ENCODE results near the gene HCRTR2.

DNA sequence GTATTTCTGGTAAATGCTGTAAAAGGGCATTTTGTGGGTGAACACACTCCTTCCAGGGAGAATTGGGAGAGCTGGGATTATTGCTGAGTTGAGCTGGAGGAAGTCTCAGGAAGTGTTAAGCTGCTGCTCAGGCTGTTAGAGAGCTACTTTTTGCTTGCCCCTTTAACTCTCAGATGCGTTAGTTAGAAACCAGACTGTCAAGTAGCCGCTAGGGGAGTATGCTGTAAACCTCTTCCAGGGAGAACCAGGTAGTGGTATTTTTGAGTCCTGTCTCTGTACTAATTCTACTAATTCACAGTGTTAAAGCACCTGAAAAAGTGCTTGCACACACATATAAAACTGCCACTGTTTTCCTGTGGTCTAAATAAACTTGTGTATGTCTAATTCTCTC lies 146.4 kb downstream of the HCRTR2 start:
- TF ChIP-seq POLR2AphosphoS2 (conservative IDR thresholded peaks at IDR 0.05; ENCODE audit: low read length) (no peak), POLR2A (IDR thresholded peaks at IDR 0.05; ENCODE audit: low read length) (no peak), NPAS2 (CRISPR knock-in tag; IDR thresholded peaks at IDR 0.05; ENCODE audit: borderline replicate concordance) (no peak), HDAC2 (IDR thresholded peaks at IDR 0.05) (no peak)
- TF ChIP-seq, protein P1, sequence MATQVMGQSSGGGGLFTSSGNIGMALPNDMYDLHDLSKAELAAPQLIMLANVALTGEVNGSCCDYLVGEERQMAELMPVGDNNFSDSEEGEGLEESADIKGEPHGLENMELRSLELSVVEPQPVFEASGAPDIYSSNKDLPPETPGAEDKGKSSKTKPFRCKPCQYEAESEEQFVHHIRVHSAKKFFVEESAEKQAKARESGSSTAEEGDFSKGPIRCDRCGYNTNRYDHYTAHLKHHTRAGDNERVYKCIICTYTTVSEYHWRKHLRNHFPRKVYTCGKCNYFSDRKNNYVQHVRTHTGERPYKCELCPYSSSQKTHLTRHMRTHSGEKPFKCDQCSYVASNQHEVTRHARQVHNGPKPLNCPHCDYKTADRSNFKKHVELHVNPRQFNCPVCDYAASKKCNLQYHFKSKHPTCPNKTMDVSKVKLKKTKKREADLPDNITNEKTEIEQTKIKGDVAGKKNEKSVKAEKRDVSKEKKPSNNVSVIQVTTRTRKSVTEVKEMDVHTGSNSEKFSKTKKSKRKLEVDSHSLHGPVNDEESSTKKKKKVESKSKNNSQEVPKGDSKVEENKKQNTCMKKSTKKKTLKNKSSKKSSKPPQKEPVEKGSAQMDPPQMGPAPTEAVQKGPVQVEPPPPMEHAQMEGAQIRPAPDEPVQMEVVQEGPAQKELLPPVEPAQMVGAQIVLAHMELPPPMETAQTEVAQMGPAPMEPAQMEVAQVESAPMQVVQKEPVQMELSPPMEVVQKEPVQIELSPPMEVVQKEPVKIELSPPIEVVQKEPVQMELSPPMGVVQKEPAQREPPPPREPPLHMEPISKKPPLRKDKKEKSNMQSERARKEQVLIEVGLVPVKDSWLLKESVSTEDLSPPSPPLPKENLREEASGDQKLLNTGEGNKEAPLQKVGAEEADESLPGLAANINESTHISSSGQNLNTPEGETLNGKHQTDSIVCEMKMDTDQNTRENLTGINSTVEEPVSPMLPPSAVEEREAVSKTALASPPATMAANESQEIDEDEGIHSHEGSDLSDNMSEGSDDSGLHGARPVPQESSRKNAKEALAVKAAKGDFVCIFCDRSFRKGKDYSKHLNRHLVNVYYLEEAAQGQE (IDR thresholded peaks at IDR 0.05) = no peak
- TF ChIP-seq, protein P2, sequence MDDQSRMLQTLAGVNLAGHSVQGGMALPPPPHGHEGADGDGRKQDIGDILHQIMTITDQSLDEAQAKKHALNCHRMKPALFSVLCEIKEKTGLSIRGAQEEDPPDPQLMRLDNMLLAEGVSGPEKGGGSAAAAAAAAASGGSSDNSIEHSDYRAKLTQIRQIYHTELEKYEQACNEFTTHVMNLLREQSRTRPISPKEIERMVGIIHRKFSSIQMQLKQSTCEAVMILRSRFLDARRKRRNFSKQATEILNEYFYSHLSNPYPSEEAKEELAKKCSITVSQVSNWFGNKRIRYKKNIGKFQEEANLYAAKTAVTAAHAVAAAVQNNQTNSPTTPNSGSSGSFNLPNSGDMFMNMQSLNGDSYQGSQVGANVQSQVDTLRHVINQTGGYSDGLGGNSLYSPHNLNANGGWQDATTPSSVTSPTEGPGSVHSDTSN (IDR thresholded peaks at IDR 0.05) = no peak
- TF ChIP-seq, protein P3, sequence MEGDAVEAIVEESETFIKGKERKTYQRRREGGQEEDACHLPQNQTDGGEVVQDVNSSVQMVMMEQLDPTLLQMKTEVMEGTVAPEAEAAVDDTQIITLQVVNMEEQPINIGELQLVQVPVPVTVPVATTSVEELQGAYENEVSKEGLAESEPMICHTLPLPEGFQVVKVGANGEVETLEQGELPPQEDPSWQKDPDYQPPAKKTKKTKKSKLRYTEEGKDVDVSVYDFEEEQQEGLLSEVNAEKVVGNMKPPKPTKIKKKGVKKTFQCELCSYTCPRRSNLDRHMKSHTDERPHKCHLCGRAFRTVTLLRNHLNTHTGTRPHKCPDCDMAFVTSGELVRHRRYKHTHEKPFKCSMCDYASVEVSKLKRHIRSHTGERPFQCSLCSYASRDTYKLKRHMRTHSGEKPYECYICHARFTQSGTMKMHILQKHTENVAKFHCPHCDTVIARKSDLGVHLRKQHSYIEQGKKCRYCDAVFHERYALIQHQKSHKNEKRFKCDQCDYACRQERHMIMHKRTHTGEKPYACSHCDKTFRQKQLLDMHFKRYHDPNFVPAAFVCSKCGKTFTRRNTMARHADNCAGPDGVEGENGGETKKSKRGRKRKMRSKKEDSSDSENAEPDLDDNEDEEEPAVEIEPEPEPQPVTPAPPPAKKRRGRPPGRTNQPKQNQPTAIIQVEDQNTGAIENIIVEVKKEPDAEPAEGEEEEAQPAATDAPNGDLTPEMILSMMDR (IDR thresholded peaks at IDR 0.05) = no peak
- TF ChIP-seq, protein P4, sequence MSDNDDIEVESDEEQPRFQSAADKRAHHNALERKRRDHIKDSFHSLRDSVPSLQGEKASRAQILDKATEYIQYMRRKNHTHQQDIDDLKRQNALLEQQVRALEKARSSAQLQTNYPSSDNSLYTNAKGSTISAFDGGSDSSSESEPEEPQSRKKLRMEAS (IDR thresholded peaks at IDR 0.05) = no peak
- TF ChIP-seq, protein P5, sequence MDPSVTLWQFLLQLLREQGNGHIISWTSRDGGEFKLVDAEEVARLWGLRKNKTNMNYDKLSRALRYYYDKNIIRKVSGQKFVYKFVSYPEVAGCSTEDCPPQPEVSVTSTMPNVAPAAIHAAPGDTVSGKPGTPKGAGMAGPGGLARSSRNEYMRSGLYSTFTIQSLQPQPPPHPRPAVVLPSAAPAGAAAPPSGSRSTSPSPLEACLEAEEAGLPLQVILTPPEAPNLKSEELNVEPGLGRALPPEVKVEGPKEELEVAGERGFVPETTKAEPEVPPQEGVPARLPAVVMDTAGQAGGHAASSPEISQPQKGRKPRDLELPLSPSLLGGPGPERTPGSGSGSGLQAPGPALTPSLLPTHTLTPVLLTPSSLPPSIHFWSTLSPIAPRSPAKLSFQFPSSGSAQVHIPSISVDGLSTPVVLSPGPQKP (IDR thresholded peaks at IDR 0.05; ENCODE audit: low read depth, low read length) = no peak
